Measurements from ENCODE around the gene PPFIBP2. TPM values are rescaled to one million over a fixed set of nuclear protein-coding genes. Genes with fewer than 3 reads are reported as not detected.

PPFIBP2 gene
- total RNA-seq, 2 experiments from 2014 or later: 33.1 to 34.7 TPM

DNA sequence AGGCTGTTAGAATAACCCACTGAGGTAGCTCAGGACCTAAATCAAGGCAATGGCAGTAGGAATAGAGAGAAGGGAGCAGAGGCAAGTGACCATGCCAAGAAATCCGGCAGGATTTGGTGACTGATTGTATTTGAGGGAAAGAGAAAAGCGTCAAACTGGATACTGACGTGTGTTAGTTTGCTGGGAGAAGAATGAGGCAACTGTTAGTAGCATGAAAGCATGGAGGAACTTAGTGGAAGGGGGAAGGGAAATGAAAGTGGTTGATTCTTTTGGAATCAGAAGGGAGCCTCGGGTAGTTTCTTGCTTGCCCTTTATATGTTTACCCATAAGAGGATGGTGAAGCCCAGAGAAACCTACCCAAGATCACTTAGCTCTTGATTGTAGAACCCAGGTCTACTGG lies 8.3 kb downstream of the PPFIBP2 start:
- Mint-ChIP-seq H3K27ac (no peak overlapping the region), H3K4me1 (peaks cover 53% of the 10 kb centered on the region), H3K36me3 (ENCODE audit: low read depth) (peaks cover 37% of the 10 kb centered on the region), H3K4me3 (no peak overlapping the region), H3K27me3 (peaks cover 2% of the 10 kb centered on the region), H3K9me3 (peaks cover 13% of the 10 kb centered on the region)
- POLR2A ChIA-PET: interaction anchor here (0.7 kb wide), 1 partner anchor 9 kb away, joined by 3 read pairs; no protein-coding TSS in a partner anchor
- CTCF ChIA-PET: interaction anchor here (1.0 to 2.6 kb wide), 8 partner anchors 9 to 143 kb away, joined by 3 to 8 read pairs (median 3); partner anchors contain the start of gene PPFIBP2
- DNase-seq: no peak

DNA sequence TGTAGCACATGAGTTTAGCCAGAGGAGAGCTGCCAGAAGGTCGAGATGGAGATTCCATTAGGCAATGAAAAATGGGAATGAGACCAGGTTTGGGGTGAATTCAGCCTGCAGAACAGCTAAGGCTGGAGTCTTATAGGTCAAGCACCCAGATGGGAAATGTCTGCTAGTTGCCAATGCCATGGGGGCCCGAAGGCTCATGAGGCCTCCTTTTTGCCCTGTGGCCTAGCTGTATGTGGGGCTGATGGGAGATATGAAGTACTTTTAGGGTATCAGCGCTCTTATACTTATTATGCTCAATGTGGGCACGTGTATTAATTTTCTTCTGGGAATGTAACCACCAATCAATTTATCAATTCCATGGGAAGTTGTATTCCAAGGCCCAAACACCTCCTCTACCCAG lies 8.7 kb downstream of the PPFIBP2 start:
- H3K4me3 Mint-ChIP-seq: no peak overlapping the region
- ChIA-PET POLR2A (no interaction called here), CTCF (interaction anchor here (1.0 to 3.4 kb wide), 7 partner anchors 9 to 143 kb away, joined by 3 to 12 read pairs (median 3); partner anchors contain the start of gene PPFIBP2)
- H3K27ac Mint-ChIP-seq: no peak overlapping the region
- no peak for DNase-seq
- H3K27me3 Mint-ChIP-seq: peaks cover 2% of the 10 kb centered on the region
- H3K4me1 Mint-ChIP-seq: peaks cover 53% of the 10 kb centered on the region
- H3K9me3 Mint-ChIP-seq: peaks cover 13% of the 10 kb centered on the region
- H3K36me3 Mint-ChIP-seq (ENCODE audit: low read depth): peaks cover 35% of the 10 kb centered on the region

DNA sequence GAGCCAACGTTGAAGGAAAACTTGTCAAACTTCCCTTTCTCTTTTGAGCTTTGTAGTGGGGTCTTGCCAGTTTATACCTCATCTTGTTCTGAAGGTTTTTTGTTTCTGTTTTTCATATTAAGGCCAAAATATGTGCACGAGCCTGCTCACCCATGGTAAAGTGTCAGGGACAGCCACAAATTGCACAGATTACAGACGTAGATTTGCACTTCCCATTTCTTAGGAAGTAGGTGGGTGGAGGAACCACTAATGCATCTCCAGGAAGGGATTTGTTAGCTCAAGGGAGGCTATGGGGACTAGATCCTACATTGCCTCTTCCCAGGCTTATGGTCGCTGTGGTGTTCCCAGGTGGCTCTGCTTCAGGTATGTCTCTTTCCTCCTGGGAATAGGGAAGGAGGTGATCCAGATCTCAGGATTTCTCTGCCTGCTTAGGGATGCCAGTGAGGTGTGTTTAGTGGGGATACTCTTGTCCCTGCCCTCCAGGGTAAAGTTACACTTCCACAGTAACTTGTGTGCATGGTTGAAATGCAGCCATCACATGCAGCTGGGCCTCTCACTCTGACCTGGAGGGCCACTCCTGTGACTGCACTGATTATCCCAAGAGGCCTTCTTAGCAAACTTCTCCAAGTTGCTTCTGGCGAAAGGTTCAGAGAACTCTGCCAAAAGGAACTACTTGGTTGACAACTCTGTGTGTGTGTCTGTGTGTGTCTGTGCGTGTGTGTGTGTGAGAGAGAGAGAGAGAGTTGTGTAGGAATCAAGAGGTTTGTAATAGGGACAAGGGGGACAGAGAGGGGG lies 9.8 kb downstream of the PPFIBP2 start:
- Mint-ChIP-seq H3K4me1 (peaks cover 62% of the 10 kb centered on the region), H3K4me3 (no peak overlapping the region), H3K9me3 (peaks cover 13% of the 10 kb centered on the region), H3K27me3 (peaks cover 2% of the 10 kb centered on the region), H3K36me3 (ENCODE audit: low read depth) (peaks cover 37% of the 10 kb centered on the region), H3K27ac (peak overlapping the region; percentile 16)
- DNase-seq: no peak
- ChIA-PET POLR2A (no interaction called here), CTCF (interaction anchor here (0.7 to 3.4 kb wide), 3 partner anchors 9 to 15 kb away, joined by 3 to 12 read pairs (median 3); partner anchors contain the start of gene PPFIBP2)

DNA sequence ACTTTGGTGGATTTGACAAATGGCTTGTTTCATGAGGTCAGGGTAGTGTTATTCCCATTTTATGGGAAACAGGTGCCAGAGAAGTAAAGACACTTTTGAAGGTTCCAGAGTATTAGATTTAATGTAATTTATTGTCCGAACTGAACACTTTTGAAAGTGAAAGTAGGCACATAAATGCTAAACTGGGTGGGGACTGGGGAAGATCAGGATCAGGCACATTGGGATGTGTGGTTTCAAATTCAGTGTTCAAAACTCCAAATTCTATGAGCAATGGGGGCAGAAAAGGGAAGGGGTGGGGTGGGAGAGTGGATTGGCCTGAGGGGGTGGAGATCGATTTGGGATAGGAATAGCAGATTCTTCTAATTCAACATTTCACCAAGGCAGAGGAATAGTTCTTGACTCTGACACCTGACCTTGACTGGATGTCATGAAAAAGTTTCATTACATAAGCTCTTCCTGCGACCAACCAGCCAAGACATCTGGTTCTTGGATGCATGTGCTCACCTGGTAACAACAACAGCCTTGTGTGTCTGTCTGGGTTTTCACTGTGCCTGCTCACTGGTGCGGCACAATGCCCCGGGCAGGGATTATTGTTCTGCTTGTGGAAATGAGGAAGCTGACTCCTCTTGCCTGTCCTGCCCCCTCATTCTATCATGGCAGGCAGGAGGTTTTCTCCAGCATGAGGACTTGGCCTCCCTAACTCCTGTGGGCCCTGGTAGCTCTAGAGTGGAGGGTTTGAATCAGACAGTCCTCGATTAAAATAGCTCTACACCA lies 10.8 kb downstream of the PPFIBP2 start:
- Mint-ChIP-seq H3K27ac (peak overlapping the region; percentile 66), H3K27me3 (peaks cover 2% of the 10 kb centered on the region), H3K9me3 (peaks cover 9% of the 10 kb centered on the region), H3K4me1 (peaks cover 67% of the 10 kb centered on the region), H3K36me3 (ENCODE audit: low read depth) (peaks cover 38% of the 10 kb centered on the region), H3K4me3 (no peak overlapping the region)
- CTCF ChIA-PET: interaction anchor here (1.5 to 3.4 kb wide), 2 partner anchors 12 to 15 kb away, joined by 3 to 12 read pairs; partner anchors contain the start of gene PPFIBP2
- no peak for DNase-seq
- POLR2A ChIA-PET: no interaction called here

DNA sequence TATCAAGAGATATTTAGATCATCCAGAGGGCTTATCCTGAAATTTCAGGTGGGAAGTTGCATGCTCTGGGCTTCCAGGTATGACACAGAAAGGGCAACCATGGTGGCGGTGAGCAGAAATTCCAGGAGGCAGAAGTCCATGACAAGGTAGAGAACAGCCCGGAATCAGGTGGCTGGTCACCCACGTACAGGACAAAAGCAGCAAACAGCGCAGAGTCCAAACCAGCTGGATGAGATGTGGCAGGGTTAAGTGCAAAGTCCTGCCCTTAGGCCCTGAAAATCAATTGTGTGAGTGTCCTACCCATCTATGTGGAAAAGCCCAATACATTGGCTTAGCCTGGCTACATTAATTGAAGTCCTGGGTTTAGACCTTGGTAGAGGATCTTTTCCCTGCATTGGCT lies 11.6 kb downstream of the PPFIBP2 start:
- H3K36me3 Mint-ChIP-seq (ENCODE audit: low read depth): peaks cover 38% of the 10 kb centered on the region
- no peak for DNase-seq
- no peak overlapping the region for H3K4me3 Mint-ChIP-seq
- ChIA-PET CTCF (interaction anchor here (1.5 to 3.4 kb wide), 2 partner anchors 13 to 14 kb away, joined by 3 to 12 read pairs; partner anchors contain the start of gene PPFIBP2), POLR2A (no interaction called here)
- H3K9me3 Mint-ChIP-seq: peaks cover 9% of the 10 kb centered on the region
- peaks cover 72% of the 10 kb centered on the region for H3K4me1 Mint-ChIP-seq
- peak overlapping the region; percentile 61 for H3K27ac Mint-ChIP-seq
- H3K27me3 Mint-ChIP-seq: peaks cover 2% of the 10 kb centered on the region

DNA sequence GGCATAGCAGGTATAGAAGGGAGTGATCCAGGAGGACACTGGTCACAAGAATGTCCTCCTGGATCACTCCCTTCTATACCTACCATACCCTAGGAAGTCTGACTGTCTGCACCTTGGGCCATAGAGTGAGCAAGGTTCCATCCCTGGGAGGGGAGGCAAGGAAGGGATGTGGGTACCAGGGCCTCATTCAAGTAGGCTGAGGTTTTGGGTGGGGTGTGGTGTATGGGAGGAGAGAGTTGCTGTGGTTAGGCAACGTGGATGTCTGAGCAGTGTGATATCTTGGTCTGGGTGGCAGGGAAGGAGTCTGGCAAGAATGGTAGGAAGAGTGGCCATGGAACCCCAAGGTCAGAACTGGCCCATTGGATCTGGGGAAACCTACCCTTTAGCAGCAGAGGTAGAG lies 13.2 kb downstream of the PPFIBP2 start:
- H3K27me3 Mint-ChIP-seq: peaks cover 2% of the 10 kb centered on the region
- CTCF ChIA-PET: no interaction called here
- H3K4me1 Mint-ChIP-seq: peaks cover 83% of the 10 kb centered on the region
- POLR2A ChIA-PET: interaction anchor here (0.6 kb wide), 1 partner anchor 138 kb away, joined by 4 read pairs; no protein-coding TSS in a partner anchor
- peak overlapping the region; percentile 83 for H3K27ac Mint-ChIP-seq
- peak overlapping the region; percentile 47 for H3K4me3 Mint-ChIP-seq
- peaks cover 46% of the 10 kb centered on the region for H3K36me3 Mint-ChIP-seq (ENCODE audit: low read depth)
- DNase-seq: peak; percentile 82
- peaks cover 9% of the 10 kb centered on the region for H3K9me3 Mint-ChIP-seq

DNA sequence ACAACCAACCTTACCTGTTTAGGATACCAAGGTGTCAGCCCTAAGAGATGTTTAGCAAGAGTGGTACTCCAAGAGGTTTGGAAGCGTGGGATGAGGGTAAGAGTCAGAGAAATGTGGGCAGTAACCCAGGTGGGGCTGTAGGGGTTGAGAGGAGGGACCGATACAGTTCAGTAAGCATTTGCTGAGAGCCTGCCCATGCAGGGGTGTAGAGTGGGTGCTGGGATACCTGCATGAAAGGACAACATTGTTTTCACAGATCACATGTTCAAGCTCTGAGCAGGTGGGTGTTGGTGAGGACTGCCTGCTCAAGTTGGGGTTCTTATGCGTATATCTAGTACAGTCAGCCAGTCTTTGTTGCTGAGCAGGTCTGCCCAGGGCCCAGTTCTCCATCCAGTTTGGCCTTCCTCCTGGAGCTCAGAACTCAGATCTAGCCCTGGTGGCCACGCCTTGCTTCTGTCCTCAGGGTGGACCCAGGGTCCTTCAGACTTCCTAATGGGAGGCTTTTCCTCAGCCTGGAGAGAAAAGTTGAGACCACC lies 14.8 kb downstream of the PPFIBP2 start:
- H3K9me3 Mint-ChIP-seq: peaks cover 9% of the 10 kb centered on the region
- DNase-seq: no peak
- POLR2A ChIA-PET: no interaction called here
- H3K4me1 Mint-ChIP-seq: peaks cover 77% of the 10 kb centered on the region
- peak overlapping the region; percentile 37 for H3K27ac Mint-ChIP-seq
- CTCF ChIA-PET: interaction anchor here (1.5 kb wide), 1 partner anchor 8 kb away, joined by 4 read pairs; no protein-coding TSS in a partner anchor
- H3K4me3 Mint-ChIP-seq: no peak overlapping the region
- H3K27me3 Mint-ChIP-seq: peaks cover 2% of the 10 kb centered on the region
- H3K36me3 Mint-ChIP-seq (ENCODE audit: low read depth): peaks cover 44% of the 10 kb centered on the region

DNA sequence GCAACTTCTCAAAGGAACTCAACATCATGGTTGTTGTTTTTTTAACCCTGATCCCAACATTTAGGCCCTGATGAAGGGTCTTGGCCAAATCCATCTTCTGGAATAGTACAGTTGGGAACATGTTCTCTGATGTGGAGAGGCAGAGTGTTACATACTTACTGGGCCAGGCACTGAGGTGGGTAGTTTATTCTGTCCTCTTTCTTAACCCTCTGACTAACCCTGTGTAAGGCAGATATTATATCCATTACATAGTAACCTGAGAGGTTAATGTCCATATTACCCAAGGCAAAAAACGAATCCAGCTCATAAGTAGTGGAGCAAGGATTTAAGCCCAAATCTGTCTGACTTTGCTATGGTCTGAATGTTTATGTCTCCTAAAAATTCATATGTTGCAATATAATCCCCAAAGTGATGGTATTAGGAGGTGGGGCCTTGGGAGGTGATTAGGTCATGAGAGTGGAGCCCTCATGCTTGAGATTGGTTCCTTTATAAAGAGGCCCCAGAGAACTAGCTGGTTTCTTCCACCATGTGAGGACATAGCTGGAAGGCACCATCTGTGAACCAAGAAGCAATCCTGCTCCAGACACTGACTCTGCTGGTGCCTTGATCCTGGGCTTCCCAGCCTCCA lies 16.3 kb downstream of the PPFIBP2 start:
- Mint-ChIP-seq H3K9me3 (peaks cover 8% of the 10 kb centered on the region), H3K4me3 (no peak overlapping the region), H3K27me3 (peaks cover 2% of the 10 kb centered on the region), H3K36me3 (ENCODE audit: low read depth) (peaks cover 42% of the 10 kb centered on the region), H3K27ac (no peak overlapping the region), H3K4me1 (peaks cover 77% of the 10 kb centered on the region)
- ChIA-PET CTCF (interaction anchor here (0.9 to 2.0 kb wide), 3 partner anchors 10 to 127 kb away, joined by 3 to 5 read pairs (median 3); no protein-coding TSS in a partner anchor), POLR2A (interaction anchor here (0.8 kb wide), 1 partner anchor 52 kb away, joined by 3 read pairs; no protein-coding TSS in a partner anchor)
- no peak for DNase-seq

DNA sequence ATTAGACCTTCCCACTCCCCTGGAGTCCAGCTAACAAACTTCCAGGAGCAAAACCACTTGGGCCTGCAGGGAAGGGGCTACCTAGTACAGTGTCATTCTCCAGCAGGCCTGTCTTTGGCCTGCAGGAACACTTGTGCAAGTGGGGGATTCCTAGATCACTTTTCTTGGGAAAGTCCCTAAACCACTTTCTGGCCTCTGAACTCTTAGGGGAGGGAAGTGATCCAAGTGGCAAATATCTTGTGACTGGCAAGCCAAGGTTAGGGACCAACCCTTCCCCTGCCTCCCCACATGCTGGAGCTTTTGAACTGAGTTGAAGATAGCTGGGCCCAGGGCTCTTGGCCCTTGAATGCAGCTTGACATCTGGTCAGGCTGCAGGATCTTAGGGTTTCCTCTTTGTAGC lies 17.2 kb downstream of the PPFIBP2 start:
- ChIA-PET POLR2A (interaction anchor here (0.8 kb wide), 1 partner anchor 52 kb away, joined by 3 read pairs; no protein-coding TSS in a partner anchor), CTCF (interaction anchor here (0.9 to 2.0 kb wide), 4 partner anchors 9 to 126 kb away, joined by 3 to 5 read pairs (median 4); no protein-coding TSS in a partner anchor)
- peaks cover 36% of the 10 kb centered on the region for H3K36me3 Mint-ChIP-seq (ENCODE audit: low read depth)
- peaks cover 4% of the 10 kb centered on the region for H3K9me3 Mint-ChIP-seq
- no peak overlapping the region for H3K4me3 Mint-ChIP-seq
- DNase-seq: no peak
- peaks cover 1% of the 10 kb centered on the region for H3K27me3 Mint-ChIP-seq
- peaks cover 77% of the 10 kb centered on the region for H3K4me1 Mint-ChIP-seq
- H3K27ac Mint-ChIP-seq: no peak overlapping the region

DNA sequence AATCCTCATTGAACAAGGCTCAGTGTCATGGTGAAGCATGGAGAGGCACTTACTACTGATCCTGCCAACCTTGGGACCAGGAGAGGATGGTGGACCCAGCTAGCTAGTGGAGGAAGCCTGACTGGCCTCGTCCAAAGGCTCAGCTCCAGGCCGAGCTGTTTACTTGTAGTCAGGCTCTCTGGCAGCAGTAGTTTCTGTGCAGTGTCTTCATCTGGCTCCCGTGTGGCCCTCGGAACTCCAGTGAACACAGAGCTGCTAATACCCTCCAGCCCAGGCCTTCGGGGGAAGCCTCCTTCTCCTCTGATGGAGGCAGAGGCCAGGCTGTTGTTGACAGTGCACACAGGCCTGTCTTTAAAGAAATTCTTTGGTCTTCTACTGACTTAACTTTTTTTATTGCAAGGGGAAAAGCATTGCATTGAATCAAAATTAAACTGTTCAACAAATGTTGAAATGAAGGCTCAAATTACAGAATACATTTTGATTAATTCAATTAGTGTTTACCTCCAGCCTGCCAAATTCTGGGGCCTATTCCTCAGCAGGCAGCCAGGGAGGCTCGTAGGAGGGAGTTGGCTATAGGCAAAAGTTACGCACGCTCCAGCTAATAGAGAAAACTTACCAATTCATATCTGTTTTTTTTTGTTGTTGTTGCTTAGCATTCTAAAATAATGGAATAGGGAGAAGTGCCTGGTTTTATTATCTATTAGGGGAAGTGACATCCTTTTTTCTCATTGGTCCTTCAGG lies 18.8 kb downstream of the PPFIBP2 start:
- H3K36me3 Mint-ChIP-seq (ENCODE audit: low read depth): peaks cover 33% of the 10 kb centered on the region
- CTCF ChIA-PET: interaction anchor here (0.6 to 1.5 kb wide), 3 partner anchors 9 to 119 kb away, joined by 3 to 4 read pairs (median 3); no protein-coding TSS in a partner anchor
- no peak overlapping the region for H3K27ac Mint-ChIP-seq
- POLR2A ChIA-PET: interaction anchor here (0.6 kb wide), 1 partner anchor 61 kb away, joined by 5 read pairs; no protein-coding TSS in a partner anchor
- peaks cover 78% of the 10 kb centered on the region for H3K4me1 Mint-ChIP-seq
- peaks cover 3% of the 10 kb centered on the region for H3K9me3 Mint-ChIP-seq
- DNase-seq: no peak
- H3K4me3 Mint-ChIP-seq: no peak overlapping the region
- H3K27me3 Mint-ChIP-seq: peaks cover 3% of the 10 kb centered on the region

DNA sequence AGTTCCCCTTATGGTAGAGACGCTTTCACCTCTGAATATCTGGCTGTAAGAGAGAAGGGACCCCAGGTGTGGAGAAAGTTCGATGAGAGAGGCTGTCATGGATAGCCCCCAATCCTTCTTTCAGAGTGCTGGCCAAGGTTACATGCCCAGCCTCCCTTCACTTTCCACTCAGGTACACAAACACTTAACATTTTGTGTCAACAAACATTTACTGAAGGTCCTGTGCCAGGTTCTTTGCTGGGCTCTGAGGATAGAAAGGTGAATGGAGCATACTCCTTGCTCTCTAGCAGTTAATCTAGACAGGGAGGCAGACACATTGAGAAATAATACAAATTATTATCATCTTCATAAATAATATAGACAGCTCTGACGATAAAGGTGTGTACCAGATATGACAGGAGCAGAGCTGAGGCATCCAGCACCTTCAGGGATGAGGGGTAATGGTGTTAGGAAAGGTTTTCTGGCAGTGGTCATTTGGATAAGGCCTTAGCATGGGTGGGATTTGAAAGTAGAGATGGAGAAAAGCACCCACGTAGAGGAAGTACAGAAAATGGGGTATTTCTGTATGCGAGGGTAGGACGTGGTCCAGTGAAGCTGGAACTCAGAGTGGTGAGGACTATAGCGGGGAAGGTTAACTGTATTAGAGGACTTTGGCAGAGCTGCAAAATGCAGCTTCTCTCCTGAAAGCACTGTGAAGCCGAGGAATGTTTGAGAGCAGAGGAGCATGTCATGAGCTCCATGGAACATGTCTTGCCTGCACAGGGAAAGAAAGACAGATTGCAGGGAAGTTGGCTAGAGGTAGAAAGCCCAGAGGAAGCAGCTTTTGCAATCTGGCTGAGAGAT lies 19.6 kb downstream of the PPFIBP2 start:
- Mint-ChIP-seq H3K4me1 (peaks cover 78% of the 10 kb centered on the region), H3K4me3 (no peak overlapping the region), H3K27ac (no peak overlapping the region), H3K27me3 (peaks cover 3% of the 10 kb centered on the region), H3K36me3 (ENCODE audit: low read depth) (peaks cover 30% of the 10 kb centered on the region), H3K9me3 (peaks cover 3% of the 10 kb centered on the region)
- ChIA-PET CTCF (interaction anchor here (1.8 kb wide), 1 partner anchor 20 kb away, joined by 7 read pairs; the partner anchor contains the start of gene PPFIBP2), POLR2A (no interaction called here)
- DNase-seq: no peak

Measured in activated CD4-positive, alpha-beta T cell treated with anti-CD3 and anti-CD28 coated beads, Interleukin-2, amount 10 ng/mL, durations not matched to agents 7 days and 5 days (primary cell).